Vagina (tissue), 2 donors: ENCODE results near the gene CNBP. TPM values are rescaled to one million over a fixed set of nuclear protein-coding genes. Genes with fewer than 3 reads are reported as not detected.

Experiments used
- DNase-seq, 2 donors: peaks; one replicate each; pipeline ENCODE4 v3.0.0-alpha.2; 2017; ENCODE audit errors: extremely low spot score in 2 of 2
- H3K27ac ChIP-seq: fragments of 200-600 bp; sonication (generic); one replicate; pipeline ENCODE4 v1.5.1; 2019
- H3K27me3 ChIP-seq: fragments of 200-600 bp; sonication (generic); one replicate; pipeline ENCODE4 v1.5.1; 2019
- H3K36me3 ChIP-seq, 2 donors: fragments of 200-600 bp; sonication (generic); one replicate each; pipeline ENCODE4 v1.5.1; 2017 to 2019
- H3K4me1 ChIP-seq: fragments of 200-600 bp; sonication (generic); one replicate; pipeline ENCODE4 v1.5.1; 2019
- H3K4me3 ChIP-seq, 2 donors: fragments of 200-600 bp; sonication (generic); 1 replicate in 1 of 2; 2 replicates in 1 of 2; pipeline ENCODE4 v1.5.1; 2016 to 2019
- H3K9me3 ChIP-seq: fragments of 200-600 bp; sonication (generic); one replicate; pipeline ENCODE4 v1.5.1; 2019
- POLR2A ChIP-seq, 2 donors: fragments of 450-650 bp; IDR thresholded peaks; one replicate each; pipeline ENCODE4 v1.6.1; 2017; ENCODE audit warnings: antibody characterized with exemption in 2 of 2, mild to moderate bottlenecking in 2 of 2, moderate library complexity in 2 of 2
- POLR2AphosphoS5 ChIP-seq, 2 donors: sonication (generic); formaldehyde crosslinking; IDR thresholded peaks; one replicate each; pipeline ENCODE4 v1.9.0; 2017; ENCODE audit warnings: antibody characterized with exemption in 2 of 2, mild to moderate bottlenecking in 2 of 2, low read depth in 1 of 2; ENCODE audit not compliant: insufficient read depth in 1 of 2
- intact Hi-C: fragments of 100-400 bp; cut with DNase I; formaldehyde crosslinking; loops from one replicate; pipeline ENCODE4 v1.15.1; 2023
- total RNA-seq: library from RNA; depleted of rRNA; stranded (reverse); fragments of >200 nt; gene quantifications from one replicate; pipeline ENCODE4 v1.2.3, GENCODE V29; 2016
- TF ChIP-seq, protein P1 (sequence below), 3 experiments: fragments of 450-650 bp in 2 of 3; fragments of 200-600 bp in 1 of 3; sonication (generic) in 1 of 3; IDR thresholded peaks; one replicate each; pipeline ENCODE4 v1.5.1; 2017 to 2019; ENCODE audit warnings: antibody characterized with exemption in 3 of 3, mild to moderate bottlenecking in 2 of 3, moderate library complexity in 2 of 3

The CNBP gene
- total RNA-seq, 1 donor from 2014 or later: 405 TPM

DNA sequence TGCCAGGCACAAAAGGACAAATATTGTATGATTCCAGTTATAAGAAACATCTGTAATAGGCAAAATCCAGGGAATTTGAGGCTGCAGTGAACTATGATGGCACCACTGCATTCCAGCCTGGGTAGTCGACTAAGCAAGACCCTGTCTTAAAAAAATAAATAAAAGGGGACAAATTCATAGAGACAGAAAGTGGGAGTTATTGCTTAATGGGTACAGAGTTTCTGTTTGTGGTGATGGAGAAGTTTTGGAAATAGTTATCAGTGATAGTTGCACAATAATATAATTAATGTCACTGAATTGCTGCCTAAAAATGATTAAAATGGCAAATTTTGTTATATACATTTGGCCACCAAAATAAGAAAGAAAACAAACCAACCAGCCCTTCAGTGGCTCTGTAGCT is 27.6 kb upstream of the CNBP start:
- Histone ChIP-seq H3K36me3 (no peaks in the 10 kb centered on the region), H3K27ac (peak overlapping the region; percentile 63), H3K4me3 (no peak overlapping the region), H3K9me3 (no peaks in the 10 kb centered on the region), H3K4me1 (peaks cover 29% of the 10 kb centered on the region), H3K27me3 (no peaks in the 10 kb centered on the region)
- TF ChIP-seq POLR2AphosphoS5 (IDR thresholded peaks at IDR 0.05; ENCODE audit: insufficient read depth in 1 of 2, low read depth in 1 of 2) (no peak), POLR2A (IDR thresholded peaks at IDR 0.05) (no peak)
- TF ChIP-seq, protein P1, sequence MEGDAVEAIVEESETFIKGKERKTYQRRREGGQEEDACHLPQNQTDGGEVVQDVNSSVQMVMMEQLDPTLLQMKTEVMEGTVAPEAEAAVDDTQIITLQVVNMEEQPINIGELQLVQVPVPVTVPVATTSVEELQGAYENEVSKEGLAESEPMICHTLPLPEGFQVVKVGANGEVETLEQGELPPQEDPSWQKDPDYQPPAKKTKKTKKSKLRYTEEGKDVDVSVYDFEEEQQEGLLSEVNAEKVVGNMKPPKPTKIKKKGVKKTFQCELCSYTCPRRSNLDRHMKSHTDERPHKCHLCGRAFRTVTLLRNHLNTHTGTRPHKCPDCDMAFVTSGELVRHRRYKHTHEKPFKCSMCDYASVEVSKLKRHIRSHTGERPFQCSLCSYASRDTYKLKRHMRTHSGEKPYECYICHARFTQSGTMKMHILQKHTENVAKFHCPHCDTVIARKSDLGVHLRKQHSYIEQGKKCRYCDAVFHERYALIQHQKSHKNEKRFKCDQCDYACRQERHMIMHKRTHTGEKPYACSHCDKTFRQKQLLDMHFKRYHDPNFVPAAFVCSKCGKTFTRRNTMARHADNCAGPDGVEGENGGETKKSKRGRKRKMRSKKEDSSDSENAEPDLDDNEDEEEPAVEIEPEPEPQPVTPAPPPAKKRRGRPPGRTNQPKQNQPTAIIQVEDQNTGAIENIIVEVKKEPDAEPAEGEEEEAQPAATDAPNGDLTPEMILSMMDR (IDR thresholded peaks at IDR 0.05): no peak
- no peak for DNase-seq
- intact Hi-C loops: no loop called here

DNA sequence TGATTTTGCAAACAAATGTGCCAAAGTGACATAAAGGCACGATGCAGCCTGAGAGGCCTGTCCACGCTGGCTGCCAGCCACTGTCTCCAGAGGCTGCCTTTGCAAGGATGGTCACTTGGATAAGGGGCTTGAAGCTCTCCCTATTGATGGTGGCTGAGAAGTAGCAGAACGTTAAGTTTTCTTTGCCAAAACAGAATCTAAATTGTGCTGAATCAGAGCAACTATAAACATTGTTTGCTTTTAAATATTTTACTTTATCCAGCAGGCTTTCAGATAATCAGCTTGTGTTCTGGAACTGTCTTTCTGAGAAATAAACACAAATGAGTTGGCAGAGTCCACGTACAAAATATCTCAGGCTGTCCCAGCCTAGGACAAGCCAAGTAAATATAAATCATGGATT is 23.8 kb upstream of the CNBP start:
- Histone ChIP-seq H3K4me3 (no peak overlapping the region), H3K9me3 (no peaks in the 10 kb centered on the region), H3K36me3 (no peaks in the 10 kb centered on the region), H3K27me3 (no peaks in the 10 kb centered on the region), H3K4me1 (peaks cover 29% of the 10 kb centered on the region), H3K27ac (peak overlapping the region; percentile 15)
- no peak for DNase-seq
- TF ChIP-seq, protein P1 (IDR thresholded peaks at IDR 0.05): no peak
- TF ChIP-seq POLR2AphosphoS5 (IDR thresholded peaks at IDR 0.05; ENCODE audit: insufficient read depth in 1 of 2, low read depth in 1 of 2): peak in 1 of 2 donors; percentile 74
- intact Hi-C loops: no loop called here

DNA sequence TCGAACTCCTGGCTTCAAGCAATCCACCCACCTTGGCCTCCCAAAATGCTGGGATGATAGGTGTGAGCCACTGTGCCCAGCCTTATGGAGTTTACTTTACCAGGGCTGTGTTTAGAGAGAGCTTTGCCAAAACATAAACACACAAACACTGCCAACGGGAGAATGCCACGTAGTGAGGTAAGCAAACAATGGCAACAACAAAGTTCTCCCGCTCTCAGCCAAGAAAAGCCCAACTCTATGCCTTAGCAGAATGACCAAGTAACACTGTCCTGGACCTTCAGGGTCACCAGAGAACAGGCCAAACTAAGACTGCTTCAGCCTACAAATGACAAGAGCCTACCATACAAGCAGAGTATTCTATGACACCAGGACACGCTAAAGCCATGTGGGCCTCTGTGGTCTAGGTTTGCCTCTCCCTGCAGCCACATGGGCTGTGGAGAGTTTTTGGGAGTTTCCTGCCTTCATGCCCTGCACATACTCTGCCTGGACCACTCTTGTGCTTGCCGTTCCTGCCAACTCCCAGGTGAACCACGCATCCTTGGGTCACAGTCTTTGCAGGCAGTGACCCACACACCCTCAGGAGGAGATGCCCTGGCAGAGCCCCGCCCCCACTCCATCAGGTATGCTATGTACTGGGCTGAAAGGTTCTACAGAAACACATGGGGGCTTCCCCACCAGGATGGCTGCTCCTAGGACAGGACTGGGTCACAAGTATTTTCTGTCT is 21.6 kb upstream of the CNBP start:
- Histone ChIP-seq H3K4me1 (peaks cover 12% of the 10 kb centered on the region), H3K36me3 (no peaks in the 10 kb centered on the region), H3K4me3 (no peak overlapping the region), H3K27ac (no peak overlapping the region), H3K27me3 (no peaks in the 10 kb centered on the region), H3K9me3 (no peaks in the 10 kb centered on the region)
- no peak for DNase-seq
- TF ChIP-seq POLR2AphosphoS5 (IDR thresholded peaks at IDR 0.05; ENCODE audit: insufficient read depth in 1 of 2, low read depth in 1 of 2) (no peak), POLR2A (IDR thresholded peaks at IDR 0.05) (no peak)
- TF ChIP-seq, protein P1 (IDR thresholded peaks at IDR 0.05): no peak
- intact Hi-C loops: no loop called here

DNA sequence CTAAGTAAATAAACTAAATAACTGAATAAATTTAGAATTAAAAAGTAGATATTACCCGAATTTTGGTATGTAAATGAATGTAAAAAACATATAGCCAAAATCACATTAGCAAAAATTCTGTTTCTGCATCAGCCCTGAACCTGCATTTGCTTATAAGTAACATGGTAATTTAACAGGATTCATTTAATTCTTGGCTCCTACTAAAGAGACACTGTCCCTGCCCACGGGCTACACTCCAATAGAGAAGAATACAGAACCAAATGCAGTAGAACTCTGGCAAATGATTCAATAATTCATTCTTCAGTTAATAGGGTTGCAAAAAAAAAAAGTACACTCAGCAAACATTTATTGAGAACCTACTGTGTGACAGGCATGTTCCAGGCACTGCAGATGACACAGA is 20.8 kb upstream of the CNBP start:
- H3K36me3 ChIP-seq: no peaks in the 10 kb centered on the region
- H3K4me1 ChIP-seq: peaks cover 12% of the 10 kb centered on the region
- no peak overlapping the region for H3K27ac ChIP-seq
- intact Hi-C loops: no loop called here
- no peak overlapping the region for H3K4me3 ChIP-seq
- TF ChIP-seq POLR2AphosphoS5 (IDR thresholded peaks at IDR 0.05; ENCODE audit: insufficient read depth in 1 of 2, low read depth in 1 of 2) (no peak), POLR2A (IDR thresholded peaks at IDR 0.05) (no peak)
- TF ChIP-seq, protein P1 (IDR thresholded peaks at IDR 0.05): no peak
- no peaks in the 10 kb centered on the region for H3K9me3 ChIP-seq
- no peak for DNase-seq
- no peaks in the 10 kb centered on the region for H3K27me3 ChIP-seq

DNA sequence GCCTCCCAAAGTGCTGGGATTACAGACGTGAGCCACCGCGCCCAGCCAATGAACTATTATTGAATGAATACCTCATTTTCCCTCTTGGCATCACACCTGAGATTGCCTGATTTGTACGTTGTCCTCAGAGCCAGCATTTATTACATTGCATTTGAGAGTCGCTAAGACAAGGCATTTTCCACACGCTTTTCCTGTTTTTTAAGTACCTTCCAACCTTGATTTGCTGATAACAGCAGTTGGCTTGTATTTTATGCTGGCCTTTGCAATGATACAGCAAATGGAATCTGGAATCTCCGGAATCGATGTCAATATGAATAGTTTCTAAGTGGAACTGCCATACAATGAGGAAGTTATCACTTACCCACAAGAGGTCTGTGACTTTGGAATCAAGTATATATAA is 15.7 kb upstream of the CNBP start:
- Histone ChIP-seq H3K36me3 (no peaks in the 10 kb centered on the region), H3K27me3 (no peaks in the 10 kb centered on the region), H3K4me1 (peaks cover 24% of the 10 kb centered on the region), H3K4me3 (no peak overlapping the region), H3K27ac (no peak overlapping the region), H3K9me3 (no peaks in the 10 kb centered on the region)
- no peak for DNase-seq
- no peak for TF ChIP-seq POLR2AphosphoS5 (IDR thresholded peaks at IDR 0.05; ENCODE audit: insufficient read depth in 1 of 2, low read depth in 1 of 2)
- TF ChIP-seq, protein P1 (IDR thresholded peaks at IDR 0.05): no peak
- TF ChIP-seq POLR2A (IDR thresholded peaks at IDR 0.05): no peak
- intact Hi-C loops: no loop called here
